Amniotic epithelial cell (primary cell): ENCODE measurements around the gene CSRP1.
A peak's percentile ranks its signal among the peaks of the same experiment; 100 is the strongest.

Experiments used
- DNase-seq: peaks from one replicate; pipeline ENCODE4 v3.0.0-alpha.2; 2010; ENCODE audit warnings: low read depth

CSRP1 gene

GRCh38 chr1:201455098-201455497 is 51.8 kb downstream of the CSRP1 start:
- DNase-seq = no peak

GRCh38 chr1:201454608-201455007 is 52.3 kb downstream of the CSRP1 start:
- no peak for DNase-seq

GRCh38 chr1:201452866-201453265 is 54.1 kb downstream of the CSRP1 start:
- DNase-seq = no peak

DNA sequence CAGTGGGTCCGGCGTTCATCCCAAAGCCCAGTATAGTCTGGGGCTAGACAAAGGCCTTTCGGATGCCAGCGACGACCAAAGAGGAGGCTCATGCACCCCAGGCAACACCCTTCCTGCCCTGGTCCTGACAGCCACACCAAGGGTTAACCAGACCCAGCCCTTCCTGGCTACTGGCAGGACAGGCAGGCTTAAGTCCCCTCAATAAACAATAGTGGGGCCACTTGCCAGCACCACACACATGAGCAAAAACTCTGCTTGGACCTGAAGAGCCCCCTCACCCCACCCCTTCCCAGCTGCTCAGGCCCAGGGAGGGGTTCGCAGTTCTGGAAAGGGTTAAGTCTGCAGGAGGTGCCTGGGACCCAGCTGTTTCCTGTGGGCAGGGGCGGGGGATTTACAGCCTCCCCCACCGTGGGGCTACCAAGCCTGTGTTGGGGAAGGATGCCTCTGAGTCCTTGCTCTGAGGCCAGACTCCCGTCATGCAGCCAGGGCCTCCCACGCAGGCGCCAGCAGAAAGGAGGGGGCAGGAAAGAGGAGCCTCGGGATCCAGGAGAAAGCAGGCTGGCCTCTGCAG is 56.1 kb downstream of the CSRP1 start:
- peak; percentile 80 for DNase-seq

- DNase-seq = no peak
Measured at GRCh38 chr1:201448990-201449389, 57.9 kb downstream of the CSRP1 start.

DNA sequence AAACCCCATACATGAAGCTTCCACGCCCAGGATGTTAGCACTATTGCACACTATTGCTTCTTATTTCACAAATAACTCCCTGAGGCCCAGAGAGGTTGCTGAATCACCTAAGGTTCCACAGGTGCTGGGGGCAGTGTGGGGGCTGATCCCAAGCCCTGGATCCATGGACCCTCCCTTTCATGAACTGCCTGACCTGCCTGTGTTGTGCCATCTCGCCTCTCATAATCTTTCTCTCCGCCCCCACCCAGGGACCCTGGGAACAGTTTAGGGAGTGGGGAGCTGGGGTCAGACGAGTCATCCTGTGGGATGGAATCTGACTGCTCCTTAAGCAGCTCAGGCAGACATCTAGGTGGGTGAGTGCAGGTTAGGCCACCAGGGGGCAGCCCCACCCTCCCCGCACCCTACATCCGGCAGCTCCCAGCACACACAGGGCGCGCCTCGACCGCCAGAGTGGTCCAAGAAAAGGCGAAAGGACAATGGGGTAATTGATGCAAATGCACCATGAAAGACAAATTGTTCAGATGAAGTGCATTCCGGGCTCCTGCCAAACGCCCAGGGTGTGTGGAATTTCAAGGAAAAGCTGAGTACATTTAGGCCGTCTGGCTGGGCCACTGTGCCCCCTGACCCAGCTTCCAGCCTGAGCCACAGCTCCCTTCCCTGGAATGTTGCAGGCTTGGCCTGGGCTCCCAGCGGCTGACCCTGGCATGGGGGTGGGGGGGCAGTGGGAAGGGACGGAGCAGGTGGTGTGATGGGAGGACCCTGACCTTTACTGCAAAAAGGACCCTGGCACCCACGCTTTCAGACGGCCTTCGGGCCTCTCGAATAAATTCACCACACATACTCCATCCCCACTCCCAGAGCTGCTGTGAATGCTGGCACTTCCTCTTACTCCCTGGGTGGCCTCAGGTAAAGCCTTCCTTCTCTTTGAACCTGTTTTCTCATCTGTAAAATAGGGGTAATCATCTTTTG is 58.7 kb downstream of the CSRP1 start:
- peak; percentile 72 for DNase-seq

GRCh38 chr1:201445310-201445709 is 61.6 kb downstream of the CSRP1 start:
- no peak for DNase-seq

GRCh38 chr1:201444792-201445191 is 62.1 kb downstream of the CSRP1 start:
- peak; percentile 65 for DNase-seq

- no peak for DNase-seq
Measured at GRCh38 chr1:201443747-201444146, 63.2 kb downstream of the CSRP1 start.

DNA sequence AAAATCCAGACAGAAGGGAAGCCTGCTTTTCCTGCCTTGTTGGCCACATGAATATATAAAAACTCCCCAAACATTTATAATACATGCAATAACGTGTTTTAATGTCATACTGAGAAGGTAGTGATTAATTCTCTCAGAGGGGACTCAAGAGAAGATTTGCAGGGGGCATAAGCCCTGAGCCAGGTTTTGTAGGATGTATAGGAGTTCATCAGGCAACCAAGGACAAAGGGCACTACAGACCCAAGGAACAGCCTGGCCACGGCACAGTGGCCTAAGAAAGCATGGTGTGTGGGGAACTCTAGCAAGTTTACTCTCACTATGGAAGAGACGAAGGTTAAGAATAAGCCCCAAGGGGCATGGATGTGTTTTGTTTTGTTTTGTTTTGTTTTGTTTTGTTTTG is 70.0 kb downstream of the CSRP1 start:
- DNase-seq = no peak

- no peak for DNase-seq
Measured at GRCh38 chr1:201436393-201436792, 70.5 kb downstream of the CSRP1 start.

DNA sequence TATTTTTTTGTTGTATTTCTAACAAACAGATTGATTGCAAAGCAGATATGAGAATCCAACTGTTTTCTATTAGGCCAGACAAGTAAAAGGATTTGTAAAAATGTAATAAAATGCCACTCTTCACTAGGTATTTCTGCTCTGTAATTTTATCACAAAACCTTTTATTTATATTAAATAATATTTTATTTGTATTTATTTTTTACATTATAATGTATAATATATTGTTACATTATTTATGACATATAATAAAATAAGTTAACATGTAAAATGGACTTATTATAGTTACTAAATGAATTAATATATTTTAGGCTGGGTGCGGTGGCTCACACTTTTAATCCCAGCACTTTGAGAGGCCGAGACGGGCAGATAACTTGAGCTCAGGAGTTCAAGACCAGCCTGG is 72.7 kb downstream of the CSRP1 start:
- DNase-seq = no peak

DNA sequence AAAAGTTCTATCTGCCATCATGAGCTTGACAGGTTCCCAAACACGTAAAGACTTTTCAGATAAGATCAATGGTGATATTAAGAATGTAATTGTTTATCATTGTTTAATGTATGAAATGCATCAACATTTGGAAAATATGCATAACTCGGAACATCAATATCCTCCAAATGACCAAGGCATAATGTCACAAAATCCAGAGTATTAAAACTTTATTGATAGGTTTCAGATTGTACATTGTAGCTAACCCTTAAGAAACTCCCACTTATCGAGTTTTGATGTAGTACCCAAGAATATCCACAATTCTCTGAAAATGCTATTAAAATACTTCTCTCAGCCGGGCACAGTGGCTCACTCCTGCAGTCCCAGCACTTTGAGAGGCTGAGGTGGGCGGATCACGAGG is 73.3 kb downstream of the CSRP1 start:
- DNase-seq = no peak
